ENCODE measurements around the gene SCAMP1.

- TF ChIP-seq CTCF (IDR thresholded peaks at IDR 0.05): no peak
- no peak for TF ChIP-seq POLR2A (IDR thresholded peaks at IDR 0.05)
Observed at GRCh38 chr5:78405829-78406750, 45.7 kb downstream of the SCAMP1 start.

Data from uterus (tissue), 2 donors.